T-helper 2 cell treated with Interferon-gamma antibody and Interleukin-4, amounts not matched to agents 100 ng/mL and 5 ng/mL, for 36 hours (primary cell): ENCODE data around the gene CLBA1. TPM values are rescaled to one million over a fixed set of nuclear protein-coding genes. Genes with fewer than 3 reads are reported as not detected.

Experiments used
- intact Hi-C: fragments of 100-400 bp; cut with micrococcal nuclease; formaldehyde crosslinking; loops from one replicate; pipeline ENCODE4 v1.15.1; 2023
- total RNA-seq: library from RNA; stranded (reverse); gene quantifications from 2 replicates; pipeline ENCODE4 v1.2.3, GENCODE V29; 2022

The CLBA1 gene
- total RNA-seq, 1 donor from 2014 or later, result 1.2 TPM

- intact Hi-C loops, result loop anchor here (5.0 to 10.0 kb wide), 2 partner anchors 47 to 515 kb away; partner anchors contain the start of gene TEDC1
Observed at GRCh38 chr14:104979758-104980610, 5.6 kb upstream of the CLBA1 start.

- intact Hi-C loops, result loop anchor here (10.0 kb wide), 1 partner anchor 514 kb away; the partner anchor contains the start of gene TEDC1
Observed at GRCh38 chr14:104980611-104981531, 4.7 kb upstream of the CLBA1 start.

GRCh38 chr14:104981699-104982541, 3.7 kb upstream of the CLBA1 start:
- intact Hi-C loops, result loop anchor here (10.0 kb wide), 1 partner anchor 513 kb away; the partner anchor contains the start of gene TEDC1

GRCh38 chr14:104982548-104983230, 2.9 kb upstream of the CLBA1 start:
- intact Hi-C loops, result loop anchor here (10.0 kb wide), 1 partner anchor 512 kb away; the partner anchor contains the start of gene TEDC1

- intact Hi-C loops, result loop anchor here (10.0 kb wide), 1 partner anchor 512 kb away; the partner anchor contains the start of gene TEDC1
Observed at GRCh38 chr14:104983231-104983721, 2.3 kb upstream of the CLBA1 start.

GRCh38 chr14:104984056-104984894, 1.3 kb upstream of the CLBA1 start:
- intact Hi-C loops, result loop anchor here (10.0 kb wide), 1 partner anchor 511 kb away; the partner anchor contains the start of gene TEDC1

DNA sequence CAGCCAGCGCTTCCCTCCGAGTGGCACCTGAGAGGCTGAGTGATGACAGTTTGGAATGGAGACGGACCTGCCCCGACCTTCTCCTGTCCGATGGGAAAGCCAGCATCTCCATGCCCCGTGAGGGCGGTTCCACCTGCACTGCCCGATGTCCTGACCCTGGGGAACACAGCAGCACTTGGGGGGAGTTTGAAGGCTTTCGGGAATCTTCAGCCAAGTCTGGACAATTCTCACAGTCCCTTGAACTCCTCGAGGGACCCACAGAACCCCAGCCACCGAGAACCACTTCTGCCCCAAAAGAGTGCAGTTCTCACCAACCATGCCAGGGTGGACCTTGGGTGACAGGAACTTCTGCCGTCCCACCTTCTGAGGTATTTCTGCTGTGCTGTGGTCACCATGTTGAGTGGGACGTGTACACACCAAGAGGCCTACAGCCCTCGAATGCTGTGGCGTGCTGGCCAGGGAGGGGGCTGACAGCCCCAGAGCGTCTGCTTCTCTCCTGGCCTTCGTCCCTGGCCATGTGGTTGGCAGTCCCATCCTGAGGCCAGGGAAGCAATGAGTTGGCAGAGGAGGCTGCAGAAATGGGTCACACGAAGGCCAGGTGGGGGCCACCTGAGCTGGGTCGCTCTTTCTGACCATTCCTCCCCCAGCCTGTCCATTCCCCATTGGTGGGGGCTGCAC, 1.0 kb downstream of the CLBA1 start:
- intact Hi-C loops, result loop anchor here (2.0 to 10.0 kb wide), 3 partner anchors 81 to 508 kb away; partner anchors contain the start of genes GPR132, SIVA1 and TEDC1

GRCh38 chr14:104989236-104989950, 3.8 kb downstream of the CLBA1 start:
- intact Hi-C loops, result loop anchor here (5.0 to 10.0 kb wide), 2 partner anchors 78 to 505 kb away; partner anchors contain the start of genes GPR132 and TEDC1

DNA sequence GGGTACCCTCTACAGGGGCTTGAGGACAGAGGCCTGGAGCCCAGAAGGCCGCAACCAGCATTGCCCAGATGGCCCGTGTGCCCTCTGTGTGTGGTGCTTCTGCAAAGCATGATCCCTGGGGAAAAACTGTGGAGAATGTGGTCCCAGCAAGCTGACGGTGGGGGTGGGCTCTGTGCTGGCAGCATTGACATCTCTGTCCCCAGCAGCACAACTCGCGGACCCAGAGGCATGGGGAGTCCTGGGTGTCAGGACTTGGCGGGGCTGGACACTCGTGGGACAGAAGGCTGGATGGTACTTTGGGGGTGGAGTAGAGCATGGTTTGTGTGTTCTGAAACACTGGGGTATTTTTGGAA, 4.3 kb downstream of the CLBA1 start:
- intact Hi-C loops, result loop anchor here (5.0 to 10.0 kb wide), 2 partner anchors 77 to 505 kb away; partner anchors contain the start of genes GPR132 and TEDC1

DNA sequence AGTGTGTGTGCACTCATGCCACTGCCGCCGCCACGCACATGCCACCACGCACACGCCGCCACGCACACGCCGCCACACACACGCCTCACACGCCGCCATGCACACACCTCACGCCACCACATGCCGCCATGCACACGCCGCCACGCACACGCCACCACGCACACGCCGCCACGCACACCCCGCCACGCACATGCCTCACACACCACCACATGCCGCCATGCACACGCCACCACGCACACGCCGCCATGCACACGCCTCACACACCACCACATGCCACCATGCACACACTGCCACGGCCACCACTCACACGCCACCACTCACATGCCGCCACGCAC, 6.3 kb downstream of the CLBA1 start:
- intact Hi-C loops, result no loop called here

DNA sequence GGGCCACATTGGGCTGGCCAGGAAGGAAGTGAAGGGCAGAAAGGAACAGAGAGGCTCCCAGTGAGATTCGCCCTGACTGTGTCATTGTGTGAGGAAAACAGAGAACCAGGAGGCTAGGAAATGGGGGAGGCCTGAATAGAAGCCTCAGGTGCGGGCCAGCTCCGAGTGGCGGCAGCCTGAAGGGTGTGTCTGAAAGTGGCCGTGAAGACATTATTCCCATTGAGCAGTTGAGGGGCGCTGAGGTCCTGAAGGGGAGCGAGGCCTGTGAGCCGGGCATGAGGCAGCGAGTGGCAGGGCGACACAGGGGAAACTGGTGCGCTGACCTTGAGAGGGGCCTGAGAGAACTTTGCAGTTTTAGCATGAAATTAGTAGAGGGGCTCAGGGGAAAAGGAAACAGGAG, 6.9 kb downstream of the CLBA1 start:
- intact Hi-C loops, result no loop called here

DNA sequence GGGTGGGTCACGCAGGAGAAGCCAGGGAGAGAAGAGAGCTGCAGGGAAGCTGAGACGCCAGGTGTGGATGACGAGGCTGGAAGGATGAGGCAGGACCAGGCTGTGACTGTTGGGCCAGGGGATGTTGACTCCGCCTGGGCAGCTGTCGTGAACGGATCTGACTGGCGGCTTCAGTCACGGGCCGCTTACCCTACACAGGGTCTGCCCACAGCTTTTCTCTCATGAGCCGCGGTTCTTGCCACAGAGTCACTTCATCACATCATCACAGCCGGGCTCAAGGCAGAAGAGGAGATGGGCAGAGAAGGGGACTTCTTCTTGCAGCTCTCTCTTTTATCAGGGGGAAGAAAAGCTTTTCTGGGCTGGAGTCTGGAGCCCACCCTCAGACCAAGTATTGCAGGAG, 7.7 kb downstream of the CLBA1 start:
- intact Hi-C loops, result no loop called here

DNA sequence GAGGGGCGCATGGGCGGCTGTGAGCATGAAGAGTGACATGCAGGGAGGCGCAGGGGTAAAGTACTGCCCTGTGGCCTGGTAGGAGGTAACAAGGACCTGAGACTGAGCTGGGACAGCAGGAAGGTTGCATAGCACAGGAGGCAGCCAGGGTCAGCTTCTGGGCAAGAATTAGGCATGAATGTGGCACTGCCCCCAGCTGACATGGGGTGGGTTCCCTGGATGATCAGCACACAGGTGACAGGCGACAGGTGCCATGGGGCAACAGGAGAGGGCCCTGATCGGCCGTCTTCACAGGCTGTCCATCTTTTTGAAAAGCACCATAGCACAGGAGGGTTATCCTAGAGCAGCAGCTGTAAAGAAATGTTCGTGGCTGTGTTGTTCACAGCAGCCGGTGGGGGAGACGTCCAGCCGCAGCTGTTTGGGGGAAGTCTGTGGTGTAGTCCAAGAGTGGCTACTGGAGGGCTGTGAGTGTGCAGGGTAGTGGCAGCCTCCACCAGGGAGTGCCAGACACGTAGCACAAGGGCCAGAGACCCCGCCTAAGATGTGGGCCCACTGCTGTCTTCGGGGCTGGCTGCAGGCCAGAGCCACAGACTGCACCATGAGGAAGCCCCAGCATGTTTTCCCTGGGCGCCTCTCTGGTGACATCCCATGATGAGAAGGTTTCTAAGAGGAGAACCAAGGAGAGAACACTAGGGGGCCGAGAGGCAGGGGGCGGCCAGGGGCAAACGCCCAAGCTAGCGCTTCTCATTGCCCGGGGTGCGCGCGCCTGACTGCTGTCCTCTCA, 8.4 kb downstream of the CLBA1 start:
- intact Hi-C loops, result no loop called here

DNA sequence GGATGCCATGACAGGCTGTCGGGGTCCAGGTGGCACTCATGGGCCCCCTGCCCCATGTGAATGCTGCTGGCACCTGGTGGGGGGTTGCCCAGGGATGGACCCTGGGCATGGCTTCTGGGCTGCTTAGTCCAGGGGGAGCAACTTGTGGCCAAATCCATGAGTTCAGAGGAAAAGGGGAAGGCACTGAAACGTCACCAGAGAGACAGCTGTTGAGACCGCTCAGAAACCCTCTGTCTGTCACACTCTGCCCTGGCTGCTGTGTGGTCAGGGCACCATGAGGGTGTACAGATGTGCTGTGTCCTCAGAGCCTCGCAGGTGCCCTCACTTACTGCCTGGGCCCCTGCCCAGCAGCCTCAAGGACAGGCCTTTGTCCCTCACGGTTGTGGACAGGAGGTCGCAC, 9.4 kb downstream of the CLBA1 start:
- intact Hi-C loops, result no loop called here

DNA sequence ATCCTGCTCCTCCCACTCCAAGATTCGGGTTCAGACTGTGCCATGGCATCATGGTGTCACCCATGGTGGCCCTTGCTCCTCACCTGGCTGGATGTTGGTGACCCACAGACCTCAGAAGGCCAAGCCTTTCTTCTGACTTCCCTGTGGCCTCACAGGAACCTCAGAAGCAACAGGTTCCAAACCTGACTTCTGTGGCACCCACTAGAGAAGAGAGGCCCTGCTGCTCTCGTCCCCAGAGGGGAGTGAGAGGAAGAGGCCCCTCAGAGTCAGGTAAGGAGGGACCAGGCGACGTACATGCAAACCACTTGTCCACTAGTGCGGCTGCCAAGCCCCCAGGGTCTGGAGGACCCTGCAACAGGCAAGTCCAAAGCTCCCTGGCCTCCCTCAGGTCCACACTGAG, 10.4 kb downstream of the CLBA1 start:
- intact Hi-C loops, result no loop called here

- intact Hi-C loops, result no loop called here
Observed at GRCh38 chr14:104996483-104996882, 10.9 kb downstream of the CLBA1 start.

DNA sequence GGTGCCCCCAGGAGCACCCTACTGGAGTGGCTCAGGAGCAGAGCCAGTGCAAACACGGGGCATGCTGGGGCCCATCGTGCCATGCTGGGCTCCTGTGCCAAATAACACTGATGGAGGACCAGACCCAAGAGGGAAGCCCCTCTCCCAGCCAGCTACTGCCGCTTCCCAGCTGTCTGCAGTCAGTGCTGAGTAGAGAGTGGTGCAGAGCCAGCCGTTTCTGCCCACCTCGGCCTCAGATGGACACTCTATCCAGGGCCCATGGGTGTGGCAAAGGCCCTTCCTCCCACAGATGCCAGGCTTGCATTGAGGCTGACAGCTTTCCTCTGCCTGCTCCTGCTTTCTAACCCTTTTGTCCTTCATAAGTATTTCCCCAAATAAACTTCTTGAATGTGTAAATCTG, 13.2 kb downstream of the CLBA1 start:
- intact Hi-C loops, result no loop called here
